Measurements from ENCODE around the gene PLXNB3. TPM values are rescaled to one million over a fixed set of nuclear protein-coding genes. Genes with fewer than 3 reads are reported as not detected.
A peak's percentile ranks its signal among the peaks of the same experiment; 100 is the strongest.

The PLXNB3 gene
- total and polyA plus RNA-seq, 2 of the 13 experiments (the other 11 are each of a cell fraction or from before 2014, with no cell fraction given), result 3.0 to 6.9 TPM

DNA sequence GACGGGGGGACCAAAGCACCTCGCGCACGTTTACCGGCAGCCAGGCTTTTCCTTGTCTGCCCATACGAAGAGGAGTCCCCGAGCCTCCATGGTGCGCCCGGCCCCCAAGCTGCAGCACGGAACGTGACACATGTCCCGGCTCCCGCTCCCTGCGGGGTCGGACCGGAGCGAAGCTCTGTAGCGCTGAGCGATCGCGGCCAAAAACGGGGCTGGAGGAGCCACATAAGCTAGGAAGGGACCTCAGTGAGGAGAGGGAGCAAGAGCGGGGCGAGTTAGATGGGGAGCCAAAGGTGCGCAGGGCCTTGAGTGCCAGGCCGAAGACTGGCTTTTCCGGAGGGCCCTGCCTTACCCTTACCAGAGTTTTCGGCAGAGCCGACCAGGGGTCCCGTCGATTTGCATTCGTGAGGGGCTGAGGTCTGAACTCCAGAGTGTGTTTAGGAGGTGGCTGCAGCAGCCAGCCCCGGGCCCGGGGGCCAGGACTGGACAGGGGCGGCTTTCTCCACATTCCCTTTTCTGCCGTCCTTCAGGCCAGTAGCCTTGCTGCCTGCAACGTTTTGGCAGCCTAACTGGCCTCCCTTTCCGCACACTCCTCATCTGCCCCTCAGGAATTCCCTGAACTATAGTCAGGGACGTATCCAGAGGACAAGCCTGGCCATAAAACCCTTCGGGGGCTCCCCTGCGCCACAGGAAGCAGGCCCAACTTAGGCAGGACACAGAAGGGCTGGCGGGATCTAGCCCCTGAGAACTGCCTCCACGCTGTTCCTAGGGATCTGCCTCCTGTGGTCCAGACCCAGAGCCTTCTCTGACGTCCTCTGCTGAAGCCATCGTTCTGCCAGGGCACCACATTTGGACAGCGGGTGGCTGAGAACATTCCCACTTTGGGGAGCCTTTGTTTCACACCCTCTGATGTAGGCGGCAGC is 31.1 kb downstream of the PLXNB3 start (continued):
- TF ChIP-seq, protein P1, sequence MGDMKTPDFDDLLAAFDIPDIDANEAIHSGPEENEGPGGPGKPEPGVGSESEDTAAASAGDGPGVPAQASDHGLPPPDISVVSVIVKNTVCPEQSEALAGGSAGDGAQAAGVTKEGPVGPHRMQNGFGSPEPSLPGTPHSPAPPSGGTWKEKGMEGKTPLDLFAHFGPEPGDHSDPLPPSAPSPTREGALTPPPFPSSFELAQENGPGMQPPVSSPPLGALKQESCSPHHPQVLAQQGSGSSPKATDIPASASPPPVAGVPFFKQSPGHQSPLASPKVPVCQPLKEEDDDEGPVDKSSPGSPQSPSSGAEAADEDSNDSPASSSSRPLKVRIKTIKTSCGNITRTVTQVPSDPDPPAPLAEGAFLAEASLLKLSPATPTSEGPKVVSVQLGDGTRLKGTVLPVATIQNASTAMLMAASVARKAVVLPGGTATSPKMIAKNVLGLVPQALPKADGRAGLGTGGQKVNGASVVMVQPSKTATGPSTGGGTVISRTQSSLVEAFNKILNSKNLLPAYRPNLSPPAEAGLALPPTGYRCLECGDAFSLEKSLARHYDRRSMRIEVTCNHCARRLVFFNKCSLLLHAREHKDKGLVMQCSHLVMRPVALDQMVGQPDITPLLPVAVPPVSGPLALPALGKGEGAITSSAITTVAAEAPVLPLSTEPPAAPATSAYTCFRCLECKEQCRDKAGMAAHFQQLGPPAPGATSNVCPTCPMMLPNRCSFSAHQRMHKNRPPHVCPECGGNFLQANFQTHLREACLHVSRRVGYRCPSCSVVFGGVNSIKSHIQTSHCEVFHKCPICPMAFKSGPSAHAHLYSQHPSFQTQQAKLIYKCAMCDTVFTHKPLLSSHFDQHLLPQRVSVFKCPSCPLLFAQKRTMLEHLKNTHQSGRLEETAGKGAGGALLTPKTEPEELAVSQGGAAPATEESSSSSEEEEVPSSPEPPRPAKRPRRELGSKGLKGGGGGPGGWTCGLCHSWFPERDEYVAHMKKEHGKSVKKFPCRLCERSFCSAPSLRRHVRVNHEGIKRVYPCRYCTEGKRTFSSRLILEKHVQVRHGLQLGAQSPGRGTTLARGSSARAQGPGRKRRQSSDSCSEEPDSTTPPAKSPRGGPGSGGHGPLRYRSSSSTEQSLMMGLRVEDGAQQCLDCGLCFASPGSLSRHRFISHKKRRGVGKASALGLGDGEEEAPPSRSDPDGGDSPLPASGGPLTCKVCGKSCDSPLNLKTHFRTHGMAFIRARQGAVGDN (CRISPR knock-in tag; IDR thresholded peaks at IDR 0.05), result peak; percentile 1; the same call in 1 of the 2 replicates
- TF ChIP-seq ZFP37 (CRISPR knock-in tag; IDR thresholded peaks at IDR 0.05; ENCODE audit: borderline replicate concordance) (no peak), MEIS2 (CRISPR knock-in tag; IDR thresholded peaks at IDR 0.05) (no peak), ZNF598 (CRISPR knock-in tag; IDR thresholded peaks at IDR 0.05; ENCODE audit: borderline replicate concordance) (no peak), MTF1 (CRISPR knock-in tag; IDR thresholded peaks at IDR 0.05) (no peak), MTF2 (CRISPR knock-in tag; IDR thresholded peaks at IDR 0.05; ENCODE audit: borderline replicate concordance) (no peak), FOXM1 (CRISPR knock-in tag; IDR thresholded peaks at IDR 0.05) (no peak), POLR2AphosphoS5 (IDR thresholded peaks at IDR 0.05; ENCODE audit: low read depth, low read length) (no peak), NCOA5 (CRISPR knock-in tag; IDR thresholded peaks at IDR 0.05) (no peak)
- TF ChIP-seq, protein P2, sequence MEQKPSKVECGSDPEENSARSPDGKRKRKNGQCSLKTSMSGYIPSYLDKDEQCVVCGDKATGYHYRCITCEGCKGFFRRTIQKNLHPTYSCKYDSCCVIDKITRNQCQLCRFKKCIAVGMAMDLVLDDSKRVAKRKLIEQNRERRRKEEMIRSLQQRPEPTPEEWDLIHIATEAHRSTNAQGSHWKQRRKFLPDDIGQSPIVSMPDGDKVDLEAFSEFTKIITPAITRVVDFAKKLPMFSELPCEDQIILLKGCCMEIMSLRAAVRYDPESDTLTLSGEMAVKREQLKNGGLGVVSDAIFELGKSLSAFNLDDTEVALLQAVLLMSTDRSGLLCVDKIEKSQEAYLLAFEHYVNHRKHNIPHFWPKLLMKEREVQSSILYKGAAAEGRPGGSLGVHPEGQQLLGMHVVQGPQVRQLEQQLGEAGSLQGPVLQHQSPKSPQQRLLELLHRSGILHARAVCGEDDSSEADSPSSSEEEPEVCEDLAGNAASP (CRISPR knock-in tag; IDR thresholded peaks at IDR 0.05; ENCODE audit: borderline replicate concordance), result no peak
- TF ChIP-seq, protein P3, sequence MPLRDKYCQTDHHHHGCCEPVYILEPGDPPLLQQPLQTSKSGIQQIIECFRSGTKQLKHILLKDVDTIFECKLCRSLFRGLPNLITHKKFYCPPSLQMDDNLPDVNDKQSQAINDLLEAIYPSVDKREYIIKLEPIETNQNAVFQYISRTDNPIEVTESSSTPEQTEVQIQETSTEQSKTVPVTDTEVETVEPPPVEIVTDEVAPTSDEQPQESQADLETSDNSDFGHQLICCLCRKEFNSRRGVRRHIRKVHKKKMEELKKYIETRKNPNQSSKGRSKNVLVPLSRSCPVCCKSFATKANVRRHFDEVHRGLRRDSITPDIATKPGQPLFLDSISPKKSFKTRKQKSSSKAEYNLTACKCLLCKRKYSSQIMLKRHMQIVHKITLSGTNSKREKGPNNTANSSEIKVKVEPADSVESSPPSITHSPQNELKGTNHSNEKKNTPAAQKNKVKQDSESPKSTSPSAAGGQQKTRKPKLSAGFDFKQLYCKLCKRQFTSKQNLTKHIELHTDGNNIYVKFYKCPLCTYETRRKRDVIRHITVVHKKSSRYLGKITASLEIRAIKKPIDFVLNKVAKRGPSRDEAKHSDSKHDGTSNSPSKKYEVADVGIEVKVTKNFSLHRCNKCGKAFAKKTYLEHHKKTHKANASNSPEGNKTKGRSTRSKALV (CRISPR knock-in tag; IDR thresholded peaks at IDR 0.05), result 0 out of 2 replicates have a peak, but pooled peaks have one; percentile 8
- TF ChIP-seq, protein P4, sequence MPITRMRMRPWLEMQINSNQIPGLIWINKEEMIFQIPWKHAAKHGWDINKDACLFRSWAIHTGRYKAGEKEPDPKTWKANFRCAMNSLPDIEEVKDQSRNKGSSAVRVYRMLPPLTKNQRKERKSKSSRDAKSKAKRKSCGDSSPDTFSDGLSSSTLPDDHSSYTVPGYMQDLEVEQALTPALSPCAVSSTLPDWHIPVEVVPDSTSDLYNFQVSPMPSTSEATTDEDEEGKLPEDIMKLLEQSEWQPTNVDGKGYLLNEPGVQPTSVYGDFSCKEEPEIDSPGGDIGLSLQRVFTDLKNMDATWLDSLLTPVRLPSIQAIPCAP (CRISPR knock-in tag; IDR thresholded peaks at IDR 0.05; ENCODE audit: low read depth), result no peak
- TF ChIP-seq, protein P5, sequence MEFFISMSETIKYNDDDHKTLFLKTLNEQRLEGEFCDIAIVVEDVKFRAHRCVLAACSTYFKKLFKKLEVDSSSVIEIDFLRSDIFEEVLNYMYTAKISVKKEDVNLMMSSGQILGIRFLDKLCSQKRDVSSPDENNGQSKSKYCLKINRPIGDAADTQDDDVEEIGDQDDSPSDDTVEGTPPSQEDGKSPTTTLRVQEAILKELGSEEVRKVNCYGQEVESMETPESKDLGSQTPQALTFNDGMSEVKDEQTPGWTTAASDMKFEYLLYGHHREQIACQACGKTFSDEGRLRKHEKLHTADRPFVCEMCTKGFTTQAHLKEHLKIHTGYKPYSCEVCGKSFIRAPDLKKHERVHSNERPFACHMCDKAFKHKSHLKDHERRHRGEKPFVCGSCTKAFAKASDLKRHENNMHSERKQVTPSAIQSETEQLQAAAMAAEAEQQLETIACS (CRISPR knock-in tag; IDR thresholded peaks at IDR 0.05), result no peak

All from HepG2 (cell line).